ENCODE results near the gene IL3RA.
"Not testable (repeated sequence)": the region's sequence is repeated elsewhere in the genome, so short reads cannot be mapped to it uniquely, and the experiment has no call there.

IL3RA gene

GRCh38 chrX:1400049-1400448 lies 63.5 kb downstream of the IL3RA start:
- DNase-seq (ENCODE audit: low spot score) = no peak

- no peak for DNase-seq (ENCODE audit: low spot score)
Measured at GRCh38 chrX:1400742-1401471, 64.3 kb downstream of the IL3RA start.

GRCh38 chrX:1401611-1402430 lies 65.2 kb downstream of the IL3RA start:
- DNase-seq (ENCODE audit: low spot score) = no peak

GRCh38 chrX:1403228-1403627 lies 66.6 kb downstream of the IL3RA start:
- DNase-seq (ENCODE audit: low spot score) = no peak

GRCh38 chrX:1403867-1404266 lies 67.3 kb downstream of the IL3RA start:
- DNase-seq (ENCODE audit: low spot score) = not testable (repeated sequence)

- DNase-seq (ENCODE audit: low spot score) = not testable (repeated sequence)
Measured at GRCh38 chrX:1405769-1406168, 69.2 kb downstream of the IL3RA start.

- no peak for DNase-seq (ENCODE audit: low spot score)
Measured at GRCh38 chrX:1407035-1407434, 70.5 kb downstream of the IL3RA start.

GRCh38 chrX:1411326-1411725 lies 74.7 kb downstream of the IL3RA start:
- no peak for DNase-seq (ENCODE audit: low spot score)

GRCh38 chrX:1412551-1413161 lies 76.1 kb downstream of the IL3RA start:
- no peak for DNase-seq (ENCODE audit: low spot score)

- no peak for DNase-seq (ENCODE audit: low spot score)
Measured at GRCh38 chrX:1416327-1416784, 79.8 kb downstream of the IL3RA start.

- DNase-seq (ENCODE audit: low spot score) = no peak
Measured at GRCh38 chrX:1416965-1417760, 80.6 kb downstream of the IL3RA start.

GRCh38 chrX:1417921-1418771 lies 81.6 kb downstream of the IL3RA start:
- DNase-seq (ENCODE audit: low spot score) = no peak

- DNase-seq (ENCODE audit: low spot score) = no peak
Measured at GRCh38 chrX:1418901-1419544, 82.4 kb downstream of the IL3RA start.

- no peak for DNase-seq (ENCODE audit: low spot score)
Measured at GRCh38 chrX:1419545-1420355, 83.2 kb downstream of the IL3RA start.

- DNase-seq (ENCODE audit: low spot score) = no peak
Measured at GRCh38 chrX:1420371-1420770, 83.8 kb downstream of the IL3RA start.

- no peak for DNase-seq (ENCODE audit: low spot score)
Measured at GRCh38 chrX:1421433-1422134, 85.0 kb downstream of the IL3RA start.

- no peak for DNase-seq (ENCODE audit: low spot score)
Measured at GRCh38 chrX:1422135-1422465, 85.5 kb downstream of the IL3RA start.

GRCh38 chrX:1423215-1423614 lies 86.6 kb downstream of the IL3RA start:
- DNase-seq (ENCODE audit: low spot score) = no peak

GRCh38 chrX:1424147-1424851 lies 87.7 kb downstream of the IL3RA start:
- no peak for DNase-seq (ENCODE audit: low spot score)

All from HuH-7 (cell line).